Measurements from ENCODE around the gene WIPF2.

Gene WIPF2

DNA sequence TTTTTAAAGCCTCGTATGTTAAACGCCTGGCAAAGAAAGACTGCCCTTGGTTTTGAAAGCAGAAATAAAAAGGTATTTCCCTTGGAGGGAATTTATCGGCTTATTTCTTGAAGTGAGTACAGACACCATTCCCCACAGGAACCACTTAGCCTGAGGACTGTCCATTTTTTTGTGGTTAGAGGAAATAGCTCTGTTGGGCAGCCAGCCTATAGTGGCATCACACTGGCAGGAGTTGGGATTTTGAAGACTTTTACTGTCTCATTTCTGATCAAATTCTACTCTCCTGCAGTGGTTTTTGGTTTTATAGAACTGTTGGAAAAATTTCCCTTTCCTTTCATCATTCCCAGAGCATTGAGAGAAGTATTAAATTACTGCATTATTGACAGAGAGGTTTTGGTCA lies 34.5 kb downstream of the WIPF2 start:
- no peak for DNase-seq

DNA sequence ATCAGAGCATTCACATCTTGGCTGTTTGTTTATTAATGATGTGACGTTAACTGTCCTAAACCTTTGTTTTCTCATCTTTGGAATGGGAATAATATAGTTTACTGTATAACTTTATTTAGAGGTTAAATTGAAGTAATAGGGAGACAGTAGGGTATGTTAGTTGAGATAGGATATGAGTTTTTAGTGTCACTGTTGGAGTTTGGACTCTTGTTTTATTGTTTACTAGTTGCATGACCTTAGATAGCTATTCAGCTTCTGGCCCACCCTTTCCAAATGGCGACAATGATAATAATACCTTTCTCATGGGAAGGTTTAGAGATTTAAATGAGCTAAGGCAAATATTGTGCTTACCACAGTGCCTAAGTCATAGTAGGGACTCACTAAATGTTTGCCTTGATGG lies 40.4 kb downstream of the WIPF2 start:
- no peak for DNase-seq

DNA sequence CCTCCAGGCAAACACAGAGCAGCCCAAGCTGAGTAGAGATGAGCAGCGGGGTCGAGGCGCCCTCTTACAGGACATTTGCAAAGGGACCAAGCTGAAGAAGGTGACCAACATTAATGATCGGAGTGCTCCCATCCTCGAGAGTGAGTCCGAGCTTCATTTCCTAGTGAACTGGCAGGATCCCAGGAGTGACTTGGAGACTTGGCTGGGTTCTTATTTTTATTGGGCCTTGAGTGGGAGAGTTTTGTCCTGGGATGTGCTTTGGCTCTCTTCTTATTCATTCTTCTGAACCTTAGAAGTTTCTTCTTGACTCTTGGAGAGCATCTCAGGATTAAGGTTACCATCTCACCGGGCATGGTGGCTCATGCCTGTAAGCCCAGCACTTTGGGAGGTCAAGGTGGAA lies 41.4 kb downstream of the WIPF2 start:
- no peak for DNase-seq

DNA sequence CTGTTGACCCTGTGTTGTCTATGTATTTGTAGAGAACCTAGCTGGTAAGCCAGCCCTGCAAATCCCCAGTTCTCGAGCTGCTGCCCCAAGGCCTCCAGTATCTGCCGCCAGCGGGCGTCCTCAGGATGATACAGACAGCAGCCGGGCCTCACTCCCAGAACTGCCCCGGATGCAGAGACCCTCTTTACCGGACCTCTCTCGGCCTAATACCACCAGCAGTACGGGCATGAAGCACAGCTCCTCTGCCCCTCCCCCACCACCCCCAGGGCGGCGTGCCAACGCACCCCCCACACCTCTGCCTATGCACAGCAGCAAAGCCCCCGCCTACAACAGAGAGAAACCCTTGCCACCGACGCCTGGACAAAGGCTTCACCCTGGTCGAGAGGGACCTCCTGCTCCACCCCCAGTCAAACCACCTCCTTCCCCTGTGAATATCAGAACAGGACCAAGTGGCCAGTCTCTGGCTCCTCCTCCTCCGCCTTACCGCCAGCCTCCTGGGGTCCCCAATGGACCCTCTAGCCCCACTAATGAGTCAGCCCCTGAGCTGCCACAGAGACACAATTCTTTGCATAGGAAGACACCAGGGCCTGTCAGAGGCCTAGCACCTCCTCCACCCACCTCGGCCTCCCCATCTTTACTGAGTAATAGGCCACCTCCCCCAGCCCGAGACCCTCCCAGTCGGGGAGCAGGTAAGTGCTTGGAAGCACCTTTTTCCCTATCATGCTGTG lies 45.5 kb downstream of the WIPF2 start:
- no peak for DNase-seq

DNA sequence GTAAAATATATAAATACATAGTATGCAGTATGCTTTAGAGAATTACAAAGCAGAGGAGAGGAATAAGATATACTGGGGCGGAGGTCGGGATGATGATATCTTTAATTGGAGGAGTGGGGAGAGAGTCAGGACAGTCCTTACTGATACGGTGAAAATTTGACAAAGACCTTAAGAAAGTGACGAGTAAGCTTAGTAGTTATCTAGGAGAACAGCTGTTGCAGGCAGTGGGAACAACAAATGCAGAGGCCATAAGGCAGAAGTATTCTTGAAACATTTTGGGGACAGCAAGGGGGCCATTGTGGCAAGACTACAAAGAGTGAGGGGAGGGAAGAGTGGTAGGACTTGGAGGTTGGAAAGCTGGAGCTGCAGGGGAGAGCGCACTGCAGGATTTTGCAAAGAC lies 46.2 kb downstream of the WIPF2 start:
- DNase-seq = no peak

DNA sequence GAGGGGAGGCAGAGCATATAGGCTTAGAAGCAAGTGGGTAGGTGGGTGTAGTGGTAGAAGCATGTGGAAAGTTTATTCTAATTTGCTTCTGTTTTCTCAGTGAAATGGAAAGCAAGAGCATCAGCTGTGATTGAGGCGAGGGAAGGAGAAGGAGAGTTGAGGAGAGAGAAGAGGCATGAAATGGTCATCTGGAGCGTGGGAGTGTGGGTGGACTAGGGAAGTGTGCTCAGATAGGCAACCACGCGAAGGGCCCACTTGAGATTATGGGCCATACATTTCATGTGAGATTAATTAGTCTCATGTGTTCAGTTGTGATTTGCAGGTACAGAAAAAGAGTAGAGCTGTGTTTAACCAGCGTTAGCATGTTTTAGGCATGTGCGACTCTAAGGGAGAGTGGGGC lies 47.8 kb downstream of the WIPF2 start:
- no peak for DNase-seq

DNA sequence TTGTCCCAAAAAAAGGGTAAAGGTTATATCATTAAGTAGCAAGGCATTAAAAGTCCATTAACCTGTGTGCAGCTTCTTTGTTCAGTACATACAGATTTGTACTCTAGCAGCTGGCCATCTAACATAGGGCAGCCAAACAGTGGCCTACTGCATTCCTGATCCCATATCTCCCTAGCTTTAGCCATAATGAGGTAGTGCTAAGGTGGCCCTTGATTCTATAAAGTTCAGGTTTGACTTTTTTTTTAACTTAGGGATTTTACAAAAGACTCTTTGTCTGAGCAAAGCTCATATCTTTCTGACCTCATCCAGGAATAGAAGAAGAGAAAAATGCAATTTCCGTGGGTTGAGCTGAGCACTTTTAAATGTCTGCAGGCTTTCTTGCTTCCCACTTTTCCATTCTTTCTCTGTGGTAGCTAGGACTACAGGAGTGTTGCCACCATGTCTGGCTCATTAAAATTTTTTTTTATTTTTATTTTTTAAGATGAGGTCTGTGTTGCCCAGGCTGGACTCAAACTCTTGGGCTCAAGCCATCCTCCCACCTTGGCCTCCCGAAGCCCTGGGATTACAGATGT lies 49.1 kb downstream of the WIPF2 start:
- DNase-seq = no peak

DNA sequence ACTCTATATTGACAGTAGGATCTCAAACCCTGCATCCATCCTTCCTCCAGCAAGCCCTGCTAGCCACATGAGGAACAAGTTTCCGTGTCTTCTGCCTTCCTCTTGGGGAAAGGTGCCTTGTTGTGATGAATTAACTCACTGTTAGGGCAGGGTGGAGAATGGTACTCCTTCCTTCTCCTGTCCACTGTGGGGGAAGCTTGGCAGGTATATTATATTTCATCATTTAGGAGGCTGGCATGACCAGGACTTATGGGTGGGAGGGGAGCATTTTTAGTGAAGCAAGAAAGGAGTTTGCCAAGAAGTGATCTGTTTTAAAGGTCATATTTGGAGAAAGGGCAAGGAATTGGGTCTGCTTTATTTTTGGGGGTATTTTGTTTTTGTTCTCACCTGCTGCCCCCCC lies 59.3 kb downstream of the WIPF2 start:
- no peak for DNase-seq

DNA sequence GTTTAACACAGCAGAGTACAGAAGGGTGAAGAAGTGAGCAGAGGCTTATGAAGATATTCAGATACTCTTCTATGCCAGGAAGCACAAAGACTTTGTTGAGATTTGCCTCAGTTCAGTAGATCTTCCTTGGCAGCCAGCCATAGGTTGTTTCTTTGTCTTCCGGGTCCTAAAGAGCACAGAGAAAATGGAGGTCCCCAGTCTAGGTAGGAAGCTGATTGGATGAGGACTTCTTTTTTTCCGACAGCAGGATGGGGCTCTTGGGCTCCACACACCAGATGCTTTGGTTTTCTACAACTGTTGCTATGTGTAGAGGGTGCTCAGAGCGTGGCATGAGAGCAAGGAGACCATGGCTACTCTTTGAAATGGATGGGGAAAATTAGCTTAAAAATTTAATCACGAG lies 60.3 kb downstream of the WIPF2 start:
- DNase-seq = no peak

DNA sequence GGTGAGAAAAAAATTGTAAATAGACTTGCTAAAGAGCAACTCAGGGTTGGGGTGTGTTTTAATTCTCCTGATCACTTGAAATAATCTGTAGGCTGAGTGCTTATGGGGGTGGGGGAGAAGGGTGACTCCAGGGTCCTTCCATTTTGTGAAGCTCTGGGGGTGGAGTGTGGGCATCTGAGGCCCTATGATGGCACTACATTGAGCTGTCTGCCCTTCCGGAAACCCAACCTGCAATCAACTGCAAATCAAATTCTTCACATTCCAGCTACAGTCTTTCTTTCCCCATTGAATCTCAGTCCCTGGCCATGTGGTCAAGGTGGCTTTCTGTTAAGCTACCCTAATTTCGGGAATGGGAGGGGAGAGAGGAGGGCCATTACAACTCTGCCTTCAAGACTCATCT lies 62.6 kb downstream of the WIPF2 start:
- DNase-seq = no peak

DNA sequence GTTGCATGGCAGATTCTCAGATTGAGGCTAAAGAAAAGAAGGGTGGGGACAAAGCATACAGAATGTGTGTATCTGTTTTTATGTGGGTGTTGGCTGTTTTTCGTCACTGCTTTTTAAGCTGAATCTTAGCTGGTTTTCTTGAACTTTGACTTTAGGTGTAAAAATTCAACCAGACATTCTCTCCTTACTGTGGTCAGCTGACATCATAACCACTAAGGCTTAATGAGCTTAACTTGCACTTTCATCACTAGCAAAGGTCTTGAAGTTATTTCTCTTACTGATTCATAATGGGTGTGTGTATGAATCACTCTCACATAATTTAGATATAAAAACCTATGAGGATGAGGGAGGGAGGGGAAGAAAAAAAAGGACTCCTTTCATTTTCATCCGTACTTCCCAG lies 64.6 kb downstream of the WIPF2 start:
- no peak for DNase-seq

DNA sequence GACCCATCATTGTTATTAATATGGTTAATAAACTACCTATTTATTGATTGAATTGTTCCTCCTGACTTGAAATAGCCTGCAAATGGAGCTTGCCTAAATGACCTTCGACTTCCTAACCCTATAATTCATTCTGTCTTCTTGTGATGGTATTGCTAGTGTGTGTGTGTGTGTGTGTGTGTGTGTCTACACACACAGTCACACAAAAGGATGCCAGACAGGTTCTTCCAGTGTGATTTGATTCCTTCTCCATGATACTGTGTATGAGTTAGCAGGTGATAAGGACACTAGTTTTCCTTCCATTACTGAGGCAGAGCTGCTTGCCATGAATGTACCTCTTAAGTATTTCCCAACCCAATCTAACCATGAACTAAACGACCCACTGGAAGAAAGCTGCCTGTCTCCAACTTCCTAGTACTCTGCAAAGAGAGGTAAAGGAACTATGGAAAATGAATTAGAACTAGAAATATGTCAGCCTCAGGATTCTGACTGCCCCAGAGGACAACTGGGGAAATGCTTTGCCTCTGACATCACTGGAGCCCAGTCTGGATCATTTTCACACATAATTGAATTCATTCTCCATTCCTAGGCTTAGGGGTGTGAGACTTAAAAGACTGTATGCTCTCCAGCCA lies 65.1 kb downstream of the WIPF2 start:
- no peak for DNase-seq

DNA sequence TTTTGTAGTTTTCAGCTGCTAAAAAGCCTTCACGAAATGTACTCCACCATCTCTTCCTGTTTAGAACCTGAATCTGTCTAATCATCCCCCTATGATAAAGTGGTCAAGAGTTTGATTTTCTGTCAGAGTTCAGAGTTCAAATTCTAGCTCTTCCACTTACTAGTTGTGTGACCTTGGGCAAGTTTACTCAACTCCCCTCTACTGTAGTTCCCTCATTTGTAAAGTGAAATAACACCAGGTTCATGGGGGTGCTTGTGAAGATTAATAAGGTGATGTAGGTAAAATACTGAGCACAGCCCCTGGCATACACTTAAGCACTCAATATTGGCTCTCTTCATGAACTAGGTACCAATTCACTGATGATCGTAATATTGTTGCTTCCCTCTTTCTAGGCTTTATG lies 67.4 kb downstream of the WIPF2 start:
- DNase-seq = no peak

DNA sequence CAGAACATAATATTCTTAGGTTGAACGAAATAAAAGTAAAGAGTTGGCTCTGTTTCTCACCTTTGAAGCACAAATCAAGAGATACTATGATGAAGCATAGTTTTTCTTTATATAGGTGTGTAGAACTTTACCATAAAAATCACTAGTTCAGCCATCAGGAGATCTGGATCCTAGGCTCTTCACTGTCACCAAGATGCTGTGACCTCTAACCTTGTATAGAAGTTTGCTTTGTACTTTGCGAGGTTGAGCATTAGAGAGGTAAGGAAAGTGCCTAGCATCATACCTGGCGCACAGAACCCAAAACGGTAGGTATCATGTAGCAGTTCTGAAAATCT lies 68.0 kb downstream of the WIPF2 start:
- DNase-seq = no peak

DNA sequence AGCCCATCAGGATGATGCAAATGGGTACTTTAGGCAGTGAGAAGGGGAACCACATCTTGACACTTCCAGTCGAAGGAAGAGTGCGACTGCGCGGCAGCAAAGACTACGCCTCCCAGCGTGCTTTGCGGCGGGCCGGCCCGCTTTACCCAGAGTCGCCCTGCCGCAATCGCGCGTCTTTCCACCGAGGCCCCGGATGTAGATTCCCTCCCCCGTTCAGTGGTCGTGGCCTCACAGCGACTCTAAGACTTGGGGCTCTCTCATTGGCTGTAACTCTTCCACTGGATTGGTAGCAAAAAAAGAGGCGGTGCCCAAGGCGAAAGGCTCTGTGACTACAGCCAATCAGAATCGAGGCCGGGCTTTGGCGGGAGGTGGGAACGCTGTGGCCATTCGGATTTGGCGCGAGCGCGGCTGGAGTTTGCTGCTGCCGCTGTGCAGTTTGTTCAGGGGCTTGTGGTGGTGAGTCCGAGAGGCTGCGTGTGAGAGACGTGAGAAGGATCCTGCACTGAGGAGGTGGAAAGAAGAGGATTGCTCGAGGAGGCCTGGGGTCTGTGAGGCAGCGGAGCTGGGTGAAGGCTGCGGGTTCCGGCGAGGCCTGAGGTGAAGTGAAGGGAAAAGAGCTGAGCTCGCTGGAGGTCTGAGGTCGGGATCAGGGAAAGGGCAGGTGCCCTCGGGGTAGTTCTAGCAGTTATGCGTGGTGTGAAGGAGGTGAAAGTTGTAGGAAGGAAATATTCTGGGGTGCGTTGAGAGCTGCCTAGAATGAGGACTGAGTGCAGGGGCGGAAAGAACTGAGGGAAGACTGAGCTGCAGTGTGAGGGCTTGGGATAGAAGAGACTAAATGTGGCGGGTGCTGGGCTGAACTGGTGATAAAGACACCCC lies 68.6 kb downstream of the WIPF2 start, which contains the start of gene CDC6:
Gene CDC6 (plus strand): TSS at position 386 of the 876 bp plus-strand sequence. CDS start 1,542 bp downstream, outside the sequence.
- DNase-seq = peak; percentile 98

DNA sequence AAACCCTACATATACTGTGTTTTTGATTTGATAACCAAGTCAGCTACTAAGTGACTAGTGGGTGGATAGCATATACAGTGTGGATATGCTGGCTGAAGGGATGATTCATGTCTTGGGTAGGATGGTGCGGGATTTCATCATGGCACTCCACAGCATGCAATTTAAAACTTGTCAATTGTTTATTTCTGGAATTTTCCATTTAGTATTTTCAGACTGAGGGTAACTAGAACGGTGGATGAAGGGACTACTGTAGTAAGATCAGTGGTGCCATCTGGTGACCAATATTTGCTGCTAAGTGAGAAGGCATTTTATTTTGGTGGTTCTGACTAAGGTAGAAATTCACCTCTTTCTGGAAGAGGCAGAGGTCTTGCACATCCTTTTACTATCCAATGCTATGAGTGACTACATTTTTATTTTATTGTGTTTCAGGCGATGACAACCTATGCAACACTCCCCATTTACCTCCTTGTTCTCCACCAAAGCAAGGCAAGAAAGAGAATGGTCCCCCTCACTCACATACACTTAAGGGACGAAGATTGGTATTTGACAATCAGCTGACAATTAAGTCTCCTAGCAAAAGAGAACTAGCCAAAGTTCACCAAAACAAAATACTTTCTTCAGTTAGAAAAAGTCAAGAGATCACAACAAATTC lies 71.7 kb downstream of the WIPF2 start:
- peak in 1 of 2 experiments; percentile 17 for DNase-seq

DNA sequence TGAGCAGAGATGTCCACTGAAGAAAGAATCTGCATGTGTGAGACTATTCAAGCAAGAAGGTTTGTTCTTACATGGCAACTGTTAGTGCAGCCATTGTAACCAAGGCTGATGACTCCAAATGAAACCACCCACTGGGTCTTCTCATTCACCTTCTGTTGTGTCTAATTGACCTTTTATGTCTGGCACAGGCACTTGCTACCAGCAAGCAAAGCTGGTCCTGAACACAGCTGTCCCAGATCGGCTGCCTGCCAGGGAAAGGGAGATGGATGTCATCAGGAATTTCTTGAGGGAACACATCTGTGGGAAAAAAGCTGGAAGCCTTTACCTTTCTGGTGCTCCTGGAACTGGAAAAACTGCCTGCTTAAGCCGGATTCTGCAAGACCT lies 72.2 kb downstream of the WIPF2 start:
- no peak for DNase-seq

DNA sequence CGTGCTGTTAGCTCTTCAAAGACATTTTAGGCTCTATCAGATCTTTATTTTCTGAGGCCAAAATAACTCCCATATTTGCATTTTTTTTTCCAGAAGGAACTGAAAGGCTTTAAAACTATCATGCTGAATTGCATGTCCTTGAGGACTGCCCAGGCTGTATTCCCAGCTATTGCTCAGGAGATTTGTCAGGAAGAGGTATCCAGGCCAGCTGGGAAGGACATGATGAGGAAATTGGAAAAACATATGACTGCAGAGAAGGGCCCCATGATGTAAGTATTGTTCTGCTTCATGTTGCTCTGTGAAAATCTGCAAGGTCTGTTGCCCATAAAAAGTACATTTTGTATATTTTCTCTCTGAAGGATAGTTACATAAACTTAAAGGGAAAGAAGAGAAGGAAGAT lies 74.3 kb downstream of the WIPF2 start:
- DNase-seq = no peak

DNA sequence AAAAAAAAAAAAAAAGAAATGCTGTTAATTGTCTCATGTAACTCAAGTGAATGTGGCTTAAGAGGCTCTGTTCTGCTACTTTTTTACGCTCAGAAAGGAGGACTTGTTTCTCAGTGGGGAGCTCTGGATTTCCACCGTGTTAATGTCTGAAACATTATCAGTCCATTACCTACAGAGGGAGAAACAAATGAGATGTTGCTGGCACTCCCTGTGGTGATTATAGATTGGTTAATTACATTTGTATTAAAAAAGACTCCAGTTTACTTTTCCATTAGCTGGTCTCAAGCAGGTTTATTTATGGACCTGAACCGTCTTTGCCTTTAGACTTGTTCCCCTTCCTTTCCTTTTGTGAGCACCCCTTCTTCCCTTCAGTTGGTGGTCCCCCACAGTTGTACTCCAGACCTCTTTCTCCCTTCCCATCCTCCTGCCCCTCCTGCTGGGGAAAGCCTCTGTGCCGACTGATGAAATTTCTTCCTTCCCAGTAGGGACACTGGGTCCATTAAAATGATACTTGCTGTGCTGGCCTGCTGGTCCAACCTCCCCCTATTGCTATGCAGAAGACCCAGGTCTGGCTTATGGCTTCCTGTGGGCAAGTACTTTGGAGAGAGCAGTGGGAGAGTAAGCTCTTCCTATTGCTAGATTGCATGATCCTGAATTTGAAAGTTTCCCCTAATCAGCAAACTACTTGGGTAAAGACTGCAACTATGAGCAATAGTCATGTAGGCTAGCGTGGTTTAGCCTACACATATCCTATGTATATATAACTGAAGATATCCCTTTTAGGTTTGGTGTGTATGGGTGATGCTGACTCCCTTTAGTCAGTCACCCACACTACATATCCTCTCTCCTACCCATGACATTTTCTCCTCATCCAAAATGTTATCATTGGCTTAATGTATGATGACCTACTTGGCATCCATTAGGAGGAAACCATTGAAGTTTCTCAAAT lies 76.7 kb downstream of the WIPF2 start:
- no peak for DNase-seq

DNA sequence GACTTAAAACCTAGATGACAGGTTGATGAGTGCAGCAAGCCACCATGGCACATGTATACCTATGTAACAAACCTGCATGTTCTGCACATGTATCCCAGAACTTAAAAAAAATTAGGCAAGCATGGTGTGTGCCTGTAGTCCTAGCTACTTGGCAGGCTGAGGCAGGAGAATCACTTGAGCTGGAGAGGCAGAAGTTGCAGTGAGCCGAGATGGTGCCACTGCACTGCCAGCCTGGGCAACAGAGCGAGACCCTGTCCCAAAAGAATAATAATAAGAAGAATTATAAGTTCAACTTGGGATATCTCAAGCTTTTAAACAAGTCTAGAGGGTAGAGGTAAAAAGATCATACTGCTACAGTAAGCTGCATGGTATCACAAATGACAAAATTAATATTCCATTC lies 78.4 kb downstream of the WIPF2 start:
- DNase-seq = no peak

DNA sequence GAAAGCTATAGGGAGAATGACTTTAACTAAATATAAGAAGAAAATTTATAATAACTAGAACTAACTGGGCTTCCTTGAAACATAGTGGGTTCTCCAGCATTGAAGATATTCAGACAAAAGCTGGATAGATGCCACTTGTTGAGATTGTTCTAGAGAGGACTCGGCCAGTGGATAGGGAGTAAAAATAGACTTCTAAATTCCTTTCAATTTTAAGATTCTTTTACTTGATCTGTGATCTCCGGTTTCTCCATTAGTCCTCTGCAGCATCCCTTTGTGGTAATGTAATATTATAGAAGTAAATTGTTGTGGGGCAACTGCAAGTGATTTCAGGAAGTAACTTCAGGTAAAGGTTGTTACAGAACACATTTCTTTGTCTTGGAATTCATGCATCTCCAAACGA lies 79.6 kb downstream of the WIPF2 start:
- no peak for DNase-seq

All from activated CD4-positive, alpha-beta T cell treated with anti-CD3 and anti-CD28 coated beads, Interleukin-2, amount 50 U/mL, for 4 hours (primary cell).